Measurements from ENCODE around the gene CRHBP.
"Not testable (repeated sequence)": the region's sequence is repeated elsewhere in the genome, so short reads cannot be mapped to it uniquely, and the experiment has no call there.

The CRHBP gene

DNA sequence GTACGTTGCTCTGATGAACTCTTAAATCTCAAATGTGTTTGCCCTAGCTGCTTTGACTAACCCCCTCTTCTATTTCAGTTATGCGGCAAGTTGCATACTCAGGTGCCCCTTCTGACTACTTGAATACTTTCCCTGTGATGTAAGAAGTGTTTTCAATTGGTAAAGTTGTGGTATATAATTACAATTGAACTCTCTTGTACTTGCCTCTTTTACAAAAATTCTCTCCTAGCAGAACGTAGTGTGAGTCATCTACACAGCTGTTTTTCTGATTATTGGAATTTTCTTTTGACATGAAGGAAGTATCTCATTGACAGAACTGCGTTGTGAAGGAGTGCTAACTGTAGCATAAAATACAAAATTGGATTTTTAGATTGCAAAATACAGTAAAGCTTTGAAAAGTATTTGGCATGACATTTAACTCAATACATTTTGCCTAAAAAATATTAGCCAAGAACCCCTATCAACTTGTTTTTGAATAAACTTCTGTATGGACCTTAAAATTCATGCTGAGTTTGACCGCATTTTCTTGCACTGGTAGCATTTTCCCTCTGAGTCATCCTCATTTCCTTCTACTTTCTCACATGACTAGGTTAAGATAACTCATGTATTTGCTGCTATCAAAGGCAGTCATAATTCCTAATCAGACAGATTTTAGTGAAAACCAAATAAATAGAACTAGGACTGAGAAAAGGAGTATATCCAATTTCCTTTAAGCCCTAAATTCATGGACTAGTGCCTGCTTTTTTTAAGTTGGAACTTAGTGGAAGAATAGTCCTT lies 6.3 kb downstream of the CRHBP start:
- no peak for DNase-seq (ENCODE audit: low spot score)

DNA sequence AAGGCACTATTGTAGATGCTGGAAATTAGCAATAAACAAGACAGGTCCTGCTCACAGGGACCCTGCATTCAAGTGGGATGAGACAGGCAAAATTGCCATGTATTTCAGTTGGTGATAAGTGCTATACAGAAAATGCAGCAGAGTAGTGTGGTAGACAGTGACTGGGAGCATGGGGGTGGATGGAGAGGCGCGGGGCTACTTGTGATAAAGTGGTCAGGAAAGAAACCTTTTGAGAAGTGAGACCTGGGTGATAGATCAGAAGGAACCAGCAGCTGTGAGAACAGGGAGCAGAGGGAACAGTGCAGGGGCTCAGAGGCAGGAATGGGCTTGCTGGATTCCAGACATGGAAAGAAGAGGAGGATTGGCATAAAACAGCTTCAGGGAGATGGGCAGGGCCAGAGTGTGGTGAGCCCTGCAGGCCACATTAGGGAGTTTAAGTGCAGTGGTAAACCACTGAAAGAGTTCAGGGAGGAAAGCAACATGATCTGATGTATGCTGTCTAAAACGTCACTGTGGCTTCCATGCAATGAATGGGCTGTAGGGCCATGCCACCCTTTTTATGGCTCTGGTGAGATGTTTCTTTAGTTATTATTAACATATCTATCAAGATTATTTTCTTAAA lies 7.3 kb downstream of the CRHBP start:
- no peak for DNase-seq (ENCODE audit: low spot score)

DNA sequence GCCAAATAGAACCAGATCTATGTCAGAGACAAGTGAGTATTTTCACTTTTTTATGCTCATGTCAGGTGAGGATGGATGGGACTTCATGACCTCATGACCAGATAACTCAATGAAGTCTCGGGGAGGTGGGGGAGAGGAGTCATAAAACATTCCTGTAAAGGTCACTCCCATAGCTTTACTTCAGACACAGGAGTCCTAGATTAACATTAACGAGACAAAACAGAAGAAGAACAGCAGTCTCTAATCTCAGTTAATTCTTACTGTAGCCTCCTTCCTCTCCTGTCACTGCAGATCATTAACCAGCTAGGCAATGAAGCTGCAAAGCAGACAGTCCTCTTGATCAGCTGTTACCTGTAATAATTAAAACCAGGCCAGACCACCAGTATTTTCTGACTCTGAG lies 11.2 kb downstream of the CRHBP start:
- DNase-seq (ENCODE audit: low spot score) = no peak

DNA sequence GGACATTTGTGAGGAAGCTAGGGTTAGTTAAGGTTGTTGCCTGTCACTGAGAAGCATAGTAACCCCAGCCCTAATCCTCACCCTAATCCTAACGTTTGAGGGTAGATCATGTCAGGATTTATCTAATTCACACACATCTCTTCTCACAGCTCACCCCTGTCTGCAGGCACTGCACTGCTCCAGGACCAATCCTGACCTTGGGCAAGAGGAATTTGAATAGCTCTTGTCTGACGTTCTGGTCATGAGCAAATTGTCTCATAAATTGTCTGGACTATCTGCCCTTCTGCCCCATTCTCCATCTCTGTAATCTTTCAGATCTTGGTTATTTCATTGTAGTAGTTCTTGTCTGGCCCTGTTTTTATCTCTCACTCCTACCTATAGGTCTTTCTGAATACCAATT lies 18.7 kb downstream of the CRHBP start:
- no peak for DNase-seq (ENCODE audit: low spot score)

DNA sequence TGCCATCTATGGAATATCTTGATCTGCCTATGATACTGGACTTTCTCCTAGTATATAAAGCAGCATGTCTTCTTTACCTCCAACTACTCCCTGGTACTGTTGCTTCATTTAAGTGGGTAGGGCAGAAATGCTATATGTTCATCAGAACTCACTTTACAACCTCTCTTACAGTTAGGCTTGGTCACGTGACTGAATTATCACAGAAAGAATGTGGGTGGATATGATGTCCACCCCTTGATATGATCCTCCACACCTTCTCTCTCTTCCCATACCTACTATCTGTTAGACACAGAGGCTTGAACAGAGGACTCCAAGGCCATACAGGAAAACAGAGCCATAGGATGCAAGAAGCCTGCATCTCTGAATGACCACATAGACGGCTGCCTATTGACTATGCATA lies 19.8 kb downstream of the CRHBP start:
- no peak for DNase-seq (ENCODE audit: low spot score)

DNA sequence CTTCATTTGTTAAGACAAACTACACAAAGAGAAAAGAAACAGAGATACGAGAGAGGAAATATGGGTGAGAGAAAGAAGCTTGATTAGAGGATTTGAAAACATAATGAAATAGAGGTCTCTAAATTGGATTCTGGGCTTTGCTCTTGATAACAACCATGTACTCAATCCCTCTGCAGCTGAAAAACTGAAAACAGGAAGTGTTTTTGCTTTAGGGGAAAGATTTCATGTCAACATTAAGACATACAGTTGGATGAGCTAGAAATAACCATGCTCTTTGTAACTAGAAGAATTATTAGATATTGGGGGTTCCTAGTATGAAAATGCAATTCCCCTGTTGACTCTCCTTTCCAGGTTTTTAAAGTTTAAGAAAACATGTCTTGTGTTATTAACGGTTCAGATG lies 21.9 kb downstream of the CRHBP start:
- DNase-seq (ENCODE audit: low spot score) = peak; percentile 3

DNA sequence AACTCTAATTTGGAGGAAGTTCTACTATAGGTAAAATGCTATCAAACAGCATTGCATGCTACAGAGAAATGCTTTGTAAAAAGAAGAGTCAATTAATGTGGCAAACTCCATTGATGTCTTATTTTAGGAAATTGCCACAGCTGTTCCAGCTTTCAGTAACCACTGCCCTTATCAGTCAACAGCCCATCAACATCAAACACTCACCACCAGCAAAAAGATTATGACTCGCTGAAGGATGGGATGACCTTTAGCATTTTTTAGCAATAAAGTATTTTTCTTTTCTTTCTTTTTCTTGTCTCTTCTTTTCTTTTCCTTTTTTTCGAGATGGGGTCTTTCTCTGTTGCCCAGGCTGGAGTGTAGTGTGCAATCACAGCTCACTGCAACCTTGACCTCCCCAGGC lies 26.0 kb downstream of the CRHBP start:
- no peak for DNase-seq (ENCODE audit: low spot score)

DNA sequence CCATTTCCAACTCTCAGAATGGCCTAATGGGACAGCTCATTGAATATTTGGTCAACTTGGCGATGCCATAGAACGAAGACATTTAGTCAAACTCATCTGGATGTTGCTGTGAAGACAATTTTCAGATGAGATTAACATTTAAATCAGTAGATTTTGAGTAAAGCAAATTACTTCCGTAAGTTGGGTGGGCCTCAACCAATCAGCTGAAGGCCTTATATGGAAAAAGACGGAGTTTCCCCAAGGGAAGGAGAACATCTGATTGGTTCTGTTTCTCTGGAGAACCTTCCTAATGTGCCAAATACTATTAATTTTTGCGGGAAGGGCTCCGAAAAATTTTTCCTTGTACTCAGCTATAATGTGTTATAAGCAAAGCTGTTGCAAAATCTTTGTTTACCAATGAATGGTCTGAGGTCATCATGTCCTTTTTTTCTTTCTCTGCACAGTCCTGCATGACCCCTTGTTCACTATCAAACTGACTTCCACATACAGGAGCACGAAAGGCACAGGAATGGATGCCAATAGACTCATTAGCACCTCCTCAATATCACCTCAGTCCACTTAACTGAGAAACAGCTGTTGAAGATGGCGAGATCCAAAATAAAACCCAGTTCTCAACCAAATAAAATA lies 27.8 kb downstream of the CRHBP start:
- DNase-seq (ENCODE audit: low spot score) = no peak

GRCh38 chr5:76982450-76982849 lies 29.6 kb downstream of the CRHBP start:
- no peak for DNase-seq (ENCODE audit: low spot score)

GRCh38 chr5:76983468-76983867 lies 30.6 kb downstream of the CRHBP start:
- DNase-seq (ENCODE audit: low spot score) = no peak

- DNase-seq (ENCODE audit: low spot score) = no peak
Measured at GRCh38 chr5:76986825-76987526, 34.1 kb downstream of the CRHBP start.

DNA sequence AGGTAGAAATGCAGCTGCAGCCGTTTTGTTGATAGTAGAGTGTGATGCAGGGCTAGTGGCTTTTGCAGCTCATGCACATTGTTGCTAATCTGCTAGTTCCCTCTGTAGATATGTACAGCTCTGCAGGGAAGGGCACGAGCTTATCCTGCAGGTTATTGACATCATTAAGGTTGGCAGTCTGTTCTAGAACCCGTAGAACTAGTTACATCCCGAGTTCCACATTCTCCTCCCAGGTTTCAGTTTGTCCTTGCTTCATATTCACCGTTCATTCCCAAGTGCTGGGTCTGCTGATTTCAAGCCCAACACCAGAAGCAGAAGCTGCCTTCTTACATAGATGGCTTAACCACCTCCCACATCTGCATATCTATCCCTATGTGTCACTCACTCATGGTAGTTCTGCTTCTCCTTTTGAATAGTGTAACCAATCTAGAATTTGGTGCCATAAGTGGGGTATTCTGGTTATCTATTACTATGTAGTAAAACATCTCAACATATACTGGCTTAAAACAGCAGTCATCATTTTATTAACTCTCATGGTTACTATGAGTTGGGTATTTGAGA lies 38.1 kb downstream of the CRHBP start:
- DNase-seq (ENCODE audit: low spot score) = no peak

GRCh38 chr5:76993436-76993835 lies 40.6 kb downstream of the CRHBP start:
- not testable (repeated sequence) for DNase-seq (ENCODE audit: low spot score)

DNA sequence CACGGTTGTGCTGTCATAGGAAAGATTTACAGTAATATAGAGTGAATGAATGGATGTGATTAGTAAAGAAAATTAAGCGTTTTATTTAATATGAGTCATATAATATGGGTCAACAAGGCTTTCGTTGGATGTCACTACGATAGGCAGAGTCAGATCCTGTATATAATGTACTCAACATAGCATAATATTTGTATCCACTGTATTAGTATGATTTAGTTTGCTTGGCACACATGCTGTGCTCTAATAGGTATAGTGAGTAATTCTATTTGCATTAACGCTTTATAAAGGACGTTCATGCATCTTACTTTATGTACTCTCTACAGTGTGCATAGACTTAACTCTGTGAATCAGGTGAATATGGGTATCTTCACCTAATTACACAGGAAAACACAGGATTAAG lies 41.5 kb downstream of the CRHBP start:
- no peak for DNase-seq (ENCODE audit: low spot score)

GRCh38 chr5:76998251-76998650 lies 45.4 kb downstream of the CRHBP start:
- DNase-seq (ENCODE audit: low spot score) = not testable (repeated sequence)

DNA sequence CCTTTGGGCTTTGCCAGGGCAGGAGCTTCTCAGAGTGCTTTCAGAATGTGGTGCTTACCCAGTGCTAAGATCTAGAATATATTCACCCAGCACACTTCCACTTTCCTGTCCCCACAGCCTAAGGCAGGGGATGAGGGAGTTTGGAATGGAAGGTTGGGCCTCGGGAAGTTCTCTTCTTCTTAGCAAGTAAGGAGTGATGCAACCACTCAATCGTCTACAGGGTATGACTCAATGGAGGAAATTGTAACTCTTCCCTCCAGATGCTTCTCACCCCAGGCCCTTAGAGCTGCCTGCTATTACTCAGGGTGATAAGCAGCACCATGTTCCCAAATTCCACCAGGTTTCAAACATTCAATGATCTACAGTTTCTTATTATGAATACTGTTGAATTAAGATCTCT lies 46.6 kb downstream of the CRHBP start:
- no peak for DNase-seq (ENCODE audit: low spot score)

DNA sequence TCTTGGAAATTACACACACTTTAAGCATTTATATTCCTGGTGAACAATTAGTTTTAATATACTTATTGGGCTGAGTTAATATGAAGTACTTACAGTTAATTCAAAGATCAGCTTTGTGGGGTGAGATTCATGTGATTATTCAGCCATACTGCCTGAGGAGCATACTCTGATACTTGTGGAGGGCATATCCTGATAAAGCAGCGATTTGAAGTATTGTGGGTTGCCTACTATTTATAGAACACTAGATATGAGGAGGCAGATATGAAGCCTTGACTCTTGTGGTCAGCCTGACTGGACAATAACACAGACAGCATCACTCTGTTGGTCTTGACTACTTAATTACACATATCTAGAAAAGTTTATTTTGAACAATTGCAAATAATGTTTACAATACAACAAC lies 50.4 kb downstream of the CRHBP start:
- DNase-seq (ENCODE audit: low spot score) = no peak

GRCh38 chr5:77006124-77006523 lies 53.3 kb downstream of the CRHBP start:
- DNase-seq (ENCODE audit: low spot score) = no peak

- DNase-seq (ENCODE audit: low spot score) = no peak
Measured at GRCh38 chr5:77008413-77008812, 55.6 kb downstream of the CRHBP start.

- no peak for DNase-seq (ENCODE audit: low spot score)
Measured at GRCh38 chr5:77010243-77010642, 57.4 kb downstream of the CRHBP start.

DNA sequence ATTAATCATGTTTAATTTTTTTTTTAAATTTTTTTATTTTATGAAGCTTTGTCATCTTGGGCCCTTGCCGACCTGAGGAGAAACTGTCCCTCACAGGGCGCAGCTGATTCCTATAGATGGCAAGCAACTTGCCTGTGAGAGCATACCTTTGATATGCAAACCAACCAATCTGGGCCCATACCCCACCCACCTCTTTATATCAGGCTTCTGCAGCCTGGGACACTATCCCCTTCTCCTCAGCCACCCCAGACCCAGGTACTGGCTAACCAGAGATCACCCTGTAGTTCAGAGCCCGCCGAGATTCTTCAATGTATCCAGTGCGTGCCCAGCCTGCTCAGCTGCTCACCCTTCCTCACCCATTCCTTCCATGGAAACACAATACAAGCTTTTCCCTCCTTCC lies 58.7 kb downstream of the CRHBP start:
- DNase-seq (ENCODE audit: low spot score) = no peak

DNA sequence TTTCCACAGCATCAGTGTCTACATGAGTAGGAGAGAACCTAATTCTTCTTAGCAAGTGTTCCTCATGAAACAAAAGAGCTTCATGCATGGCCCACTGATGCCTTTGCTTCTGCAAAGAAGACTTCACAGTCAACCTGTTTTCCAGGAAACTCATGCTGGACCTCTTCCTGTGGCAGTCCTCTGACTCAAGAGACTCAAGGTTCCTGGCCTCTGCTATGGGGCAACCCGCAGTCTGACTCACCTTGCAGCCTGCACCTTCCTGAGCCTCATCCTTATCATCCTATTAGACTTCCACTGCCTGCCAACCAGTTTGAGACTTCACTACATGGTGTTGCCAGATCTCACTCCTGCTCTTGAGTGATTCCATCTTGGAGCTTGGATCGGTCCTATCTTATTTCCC lies 59.8 kb downstream of the CRHBP start:
- no peak for DNase-seq (ENCODE audit: low spot score)
